Dendritic cell treated with granulocyte-macrophage colony-stimulating factor and Interleukin-4, amounts not matched to agents 40 ng/mL and 50 ng/mL, for 4 days (primary cell): Measurements from ENCODE around the gene LRRC8C.

Source experiments
- H3K27ac Mint-ChIP-seq: one replicate; pipeline ENCODE4 v1.8.0; 2022; ENCODE audit warnings: mild to moderate bottlenecking, mixed read lengths
- H3K27me3 Mint-ChIP-seq: one replicate; pipeline ENCODE4 v1.8.0; 2022; ENCODE audit warnings: mild to moderate bottlenecking, mixed read lengths
- H3K36me3 Mint-ChIP-seq: one replicate; pipeline ENCODE4 v1.8.0; 2022; ENCODE audit warnings: low read depth, mixed read lengths
- H3K4me1 Mint-ChIP-seq: one replicate; pipeline ENCODE4 v1.8.0; 2022; ENCODE audit warnings: low read depth, mixed read lengths
- H3K4me3 Mint-ChIP-seq: one replicate; pipeline ENCODE4 v1.8.0; 2022; ENCODE audit warnings: mild to moderate bottlenecking, moderate library complexity, mixed read lengths
- H3K9me3 Mint-ChIP-seq: one replicate; pipeline ENCODE4 v1.8.0; 2022; ENCODE audit warnings: mixed read lengths
- intact Hi-C: fragments of 100-400 bp; cut with micrococcal nuclease; formaldehyde crosslinking; loops from one replicate; pipeline ENCODE4 v1.15.0; 2022

The LRRC8C gene

GRCh38 chr1:89633800-89634625 lies 1.1 kb downstream of the LRRC8C start:
- intact Hi-C loops, result loop anchor here (1.0 to 10.0 kb wide), 2 partner anchors 129 to 351 kb away; no protein-coding TSS in a partner anchor
- Mint-ChIP-seq H3K27me3 (no peaks in the 10 kb centered on the region), H3K4me3 (peak overlapping the region; percentile 85), H3K4me1 (peaks cover 56% of the 10 kb centered on the region), H3K9me3 (no peaks in the 10 kb centered on the region), H3K36me3 (peaks cover 29% of the 10 kb centered on the region), H3K27ac (peak overlapping the region; percentile 90)

GRCh38 chr1:89635825-89636815 lies 3.2 kb downstream of the LRRC8C start:
- intact Hi-C loops, result loop anchor here (5.0 to 10.0 kb wide), 2 partner anchors 36 to 349 kb away; no protein-coding TSS in a partner anchor
- Mint-ChIP-seq H3K4me1 (peaks cover 62% of the 10 kb centered on the region), H3K4me3 (peak overlapping the region; percentile 39), H3K9me3 (no peaks in the 10 kb centered on the region), H3K27me3 (no peaks in the 10 kb centered on the region), H3K36me3 (peaks cover 29% of the 10 kb centered on the region), H3K27ac (peak overlapping the region; percentile 23)

- intact Hi-C loops, result loop anchor here (5.0 to 10.0 kb wide), 2 partner anchors 35 to 347 kb away; no protein-coding TSS in a partner anchor
- Mint-ChIP-seq H3K27me3 (no peaks in the 10 kb centered on the region), H3K36me3 (peaks cover 29% of the 10 kb centered on the region), H3K4me1 (peaks cover 57% of the 10 kb centered on the region), H3K27ac (peak overlapping the region; percentile 33), H3K4me3 (no peak overlapping the region), H3K9me3 (no peaks in the 10 kb centered on the region)
Measured at GRCh38 chr1:89637496-89637895, 4.6 kb downstream of the LRRC8C start.

GRCh38 chr1:89640440-89640839 lies 7.5 kb downstream of the LRRC8C start:
- H3K27ac Mint-ChIP-seq, result no peak overlapping the region

GRCh38 chr1:89641781-89642180 lies 8.9 kb downstream of the LRRC8C start:
- H3K9me3 Mint-ChIP-seq, result peaks cover 16% of the 10 kb centered on the region
- H3K4me3 Mint-ChIP-seq, result no peak overlapping the region
- no peak overlapping the region for H3K27ac Mint-ChIP-seq
- H3K4me1 Mint-ChIP-seq, result peaks cover 59% of the 10 kb centered on the region
- intact Hi-C loops, result no loop called here
- no peaks in the 10 kb centered on the region for H3K27me3 Mint-ChIP-seq
- H3K36me3 Mint-ChIP-seq, result peaks cover 32% of the 10 kb centered on the region

More at GRCh38 chr1:89640440-89640839, 7.5 kb downstream of the LRRC8C start:
- Mint-ChIP-seq H3K4me1 (peaks cover 72% of the 10 kb centered on the region), H3K27me3 (no peaks in the 10 kb centered on the region), H3K36me3 (peaks cover 29% of the 10 kb centered on the region), H3K9me3 (peaks cover 7% of the 10 kb centered on the region), H3K4me3 (no peak overlapping the region)
- intact Hi-C loops, result no loop called here

- peaks cover 45% of the 10 kb centered on the region for H3K4me1 Mint-ChIP-seq
- peaks cover 16% of the 10 kb centered on the region for H3K9me3 Mint-ChIP-seq
- no peaks in the 10 kb centered on the region for H3K27me3 Mint-ChIP-seq
- H3K4me3 Mint-ChIP-seq, result no peak overlapping the region
- intact Hi-C loops, result no loop called here
- no peak overlapping the region for H3K27ac Mint-ChIP-seq
- H3K36me3 Mint-ChIP-seq, result peaks cover 21% of the 10 kb centered on the region
Measured at GRCh38 chr1:89643577-89643976, 10.7 kb downstream of the LRRC8C start.

- intact Hi-C loops, result no loop called here
- Mint-ChIP-seq H3K36me3 (peaks cover 21% of the 10 kb centered on the region), H3K27me3 (no peaks in the 10 kb centered on the region), H3K27ac (no peak overlapping the region), H3K4me1 (peaks cover 47% of the 10 kb centered on the region), H3K9me3 (peaks cover 16% of the 10 kb centered on the region), H3K4me3 (no peak overlapping the region)
Measured at GRCh38 chr1:89644119-89644814, 11.3 kb downstream of the LRRC8C start.

- H3K4me1 Mint-ChIP-seq, result peaks cover 46% of the 10 kb centered on the region
- H3K9me3 Mint-ChIP-seq, result peaks cover 16% of the 10 kb centered on the region
- intact Hi-C loops, result no loop called here
- H3K27me3 Mint-ChIP-seq, result no peaks in the 10 kb centered on the region
- peaks cover 27% of the 10 kb centered on the region for H3K36me3 Mint-ChIP-seq
- H3K4me3 Mint-ChIP-seq, result no peak overlapping the region
- no peak overlapping the region for H3K27ac Mint-ChIP-seq
Measured at GRCh38 chr1:89646259-89646658, 13.3 kb downstream of the LRRC8C start.

GRCh38 chr1:89649783-89650182 lies 16.9 kb downstream of the LRRC8C start:
- Mint-ChIP-seq H3K27ac (no peak overlapping the region), H3K4me1 (peaks cover 52% of the 10 kb centered on the region)
- intact Hi-C loops, result no loop called here

GRCh38 chr1:89652373-89652772 lies 19.5 kb downstream of the LRRC8C start:
- H3K27me3 Mint-ChIP-seq, result no peaks in the 10 kb centered on the region
- intact Hi-C loops, result no loop called here
- no peaks in the 10 kb centered on the region for H3K9me3 Mint-ChIP-seq
- peaks cover 65% of the 10 kb centered on the region for H3K4me1 Mint-ChIP-seq
- H3K36me3 Mint-ChIP-seq, result peaks cover 29% of the 10 kb centered on the region
- H3K4me3 Mint-ChIP-seq, result no peak overlapping the region
- H3K27ac Mint-ChIP-seq, result peak overlapping the region; percentile 30

More at GRCh38 chr1:89649783-89650182, 16.9 kb downstream of the LRRC8C start:
- H3K36me3 Mint-ChIP-seq, result peaks cover 33% of the 10 kb centered on the region
- H3K4me3 Mint-ChIP-seq, result no peak overlapping the region
- no peaks in the 10 kb centered on the region for H3K27me3 Mint-ChIP-seq
- peaks cover 16% of the 10 kb centered on the region for H3K9me3 Mint-ChIP-seq

- Mint-ChIP-seq H3K9me3 (no peaks in the 10 kb centered on the region), H3K27me3 (no peaks in the 10 kb centered on the region), H3K36me3 (peaks cover 38% of the 10 kb centered on the region), H3K4me3 (no peak overlapping the region), H3K4me1 (peaks cover 73% of the 10 kb centered on the region), H3K27ac (peak overlapping the region; percentile 48)
- intact Hi-C loops, result no loop called here
Measured at GRCh38 chr1:89657886-89658285, 25.0 kb downstream of the LRRC8C start.

- Mint-ChIP-seq H3K4me3 (no peak overlapping the region), H3K27me3 (no peaks in the 10 kb centered on the region), H3K9me3 (no peaks in the 10 kb centered on the region), H3K27ac (peak overlapping the region; percentile 46), H3K36me3 (peaks cover 54% of the 10 kb centered on the region), H3K4me1 (peaks cover 74% of the 10 kb centered on the region)
- intact Hi-C loops, result no loop called here
Measured at GRCh38 chr1:89659322-89660081, 26.6 kb downstream of the LRRC8C start.
